Measurements from ENCODE around the gene LRRC8C. TPM values are rescaled to one million over a fixed set of nuclear protein-coding genes. Genes with fewer than 3 reads are reported as not detected.

Gene LRRC8C
- total and polyA plus RNA-seq, 2 experiments from 2014 or later: 0.89 to 3.9 TPM

- peaks cover 15% of the 10 kb centered on the region for H3K4me1 Mint-ChIP-seq
- H3K27ac Mint-ChIP-seq: no peak overlapping the region
- H3K79me2 ChIP-seq (replicated peaks; ENCODE audit: insufficient read depth): no peaks in the 10 kb centered on the region
- 0 out of 2 replicates have a peak, but pooled peaks cover 4% of the 10 kb centered on the region for H3K4me1 ChIP-seq (ENCODE audit: insufficient read depth)
- no peak overlapping the region for H2AFZ ChIP-seq
- H3K9me2 ChIP-seq (ENCODE audit: insufficient read depth): peaks cover 8% of the 10 kb centered on the region
- no peaks in the 10 kb centered on the region for H3K9me3 Mint-ChIP-seq
- no peaks in the 10 kb centered on the region for H3K27me3 ChIP-seq (ENCODE audit: insufficient read depth)
- H3K36me3 ChIP-seq (ENCODE audit: insufficient read depth): no peaks in the 10 kb centered on the region
- H3F3A ChIP-seq (replicated peaks; ENCODE audit: low read depth): no peaks in the 10 kb centered on the region
- DNase-seq (ENCODE audit: low spot score): no peak
- H3K4me3 ChIP-seq: no peak overlapping the region
- no peak overlapping the region for H3K4me3 Mint-ChIP-seq
- TF ChIP-seq NANOG (IDR thresholded peaks at IDR 0.05; ENCODE audit: borderline replicate concordance): no peak
- TF ChIP-seq REST (IDR thresholded peaks at IDR 0.05; ENCODE audit: unreplicated experiment): no peak
- TF ChIP-seq ETS1 (IDR thresholded peaks at IDR 0.05): no peak
- H3K36me3 Mint-ChIP-seq (ENCODE audit: low read depth): no peaks in the 10 kb centered on the region
- no peak overlapping the region for H3K27ac ChIP-seq (ENCODE audit: low read depth)
- no peaks in the 10 kb centered on the region for H3K27me3 Mint-ChIP-seq (ENCODE audit: insufficient read depth, low read depth, poor library complexity)
- no peak overlapping the region for H3K4me2 ChIP-seq
- H4K20me1 ChIP-seq (replicated peaks; ENCODE audit: insufficient read depth): no peaks in the 10 kb centered on the region
- no peak for ATAC-seq
These were observed 100.8 kb downstream of the LRRC8C start for GRCh38 chr1:89733748-89734147.

- no peak overlapping the region for H3K4me3 ChIP-seq
- H3K27ac ChIP-seq (ENCODE audit: low read depth): no peak overlapping the region
- H3K4me2 ChIP-seq: no peak overlapping the region
- H3K4me1 ChIP-seq (ENCODE audit: insufficient read depth): 0 out of 2 replicates have a peak, but pooled peaks cover 4% of the 10 kb centered on the region
- ATAC-seq (no peak), DNase-seq (ENCODE audit: low spot score) (no peak)
- H3K4me3 Mint-ChIP-seq: no peak overlapping the region
- H3K36me3 ChIP-seq (ENCODE audit: insufficient read depth): no peaks in the 10 kb centered on the region
- H3K27me3 ChIP-seq (ENCODE audit: insufficient read depth): no peaks in the 10 kb centered on the region
- H3K36me3 Mint-ChIP-seq (ENCODE audit: low read depth): no peaks in the 10 kb centered on the region
- no peak overlapping the region for H2AFZ ChIP-seq
- H3K9me3 Mint-ChIP-seq: no peaks in the 10 kb centered on the region
- peaks cover 15% of the 10 kb centered on the region for H3K4me1 Mint-ChIP-seq
- H4K20me1 ChIP-seq (replicated peaks; ENCODE audit: insufficient read depth): no peaks in the 10 kb centered on the region
- TF ChIP-seq JUNB (IDR thresholded peaks at IDR 0.05; ENCODE audit: unreplicated experiment) (no peak), ZNF331 (CRISPR knock-in tag; IDR thresholded peaks at IDR 0.05; ENCODE audit: low read depth) (no peak), POLR2AphosphoS5 (IDR thresholded peaks at IDR 0.05; ENCODE audit: low read depth) (no peak), STAT1 (IDR thresholded peaks at IDR 0.05; ENCODE audit: unreplicated experiment) (no peak)
- no peaks in the 10 kb centered on the region for H3K79me2 ChIP-seq (replicated peaks; ENCODE audit: insufficient read depth)
- H3K27me3 Mint-ChIP-seq (ENCODE audit: insufficient read depth, low read depth, poor library complexity): no peaks in the 10 kb centered on the region
- H3F3A ChIP-seq (replicated peaks; ENCODE audit: low read depth): no peaks in the 10 kb centered on the region
- H3K9me2 ChIP-seq (ENCODE audit: insufficient read depth): peaks cover 8% of the 10 kb centered on the region
- H3K27ac Mint-ChIP-seq: no peak overlapping the region
These were observed 101.5 kb downstream of the LRRC8C start for GRCh38 chr1:89734442-89734841.

Data from GM23338 (cell line).